NCI-H1092 (cell line): ENCODE results near the gene NUDT6.
A peak's percentile ranks its signal among the peaks of the same experiment; 100 is the strongest.
"Not testable (repeated sequence)": the region's sequence is repeated elsewhere in the genome, so short reads cannot be mapped to it uniquely, and the experiment has no call there.

Source experiments
- DNase-seq: peaks from one replicate; lab custom pipeline; 2025; lab: John Stamatoyannopoulos, UW

The NUDT6 gene

DNA sequence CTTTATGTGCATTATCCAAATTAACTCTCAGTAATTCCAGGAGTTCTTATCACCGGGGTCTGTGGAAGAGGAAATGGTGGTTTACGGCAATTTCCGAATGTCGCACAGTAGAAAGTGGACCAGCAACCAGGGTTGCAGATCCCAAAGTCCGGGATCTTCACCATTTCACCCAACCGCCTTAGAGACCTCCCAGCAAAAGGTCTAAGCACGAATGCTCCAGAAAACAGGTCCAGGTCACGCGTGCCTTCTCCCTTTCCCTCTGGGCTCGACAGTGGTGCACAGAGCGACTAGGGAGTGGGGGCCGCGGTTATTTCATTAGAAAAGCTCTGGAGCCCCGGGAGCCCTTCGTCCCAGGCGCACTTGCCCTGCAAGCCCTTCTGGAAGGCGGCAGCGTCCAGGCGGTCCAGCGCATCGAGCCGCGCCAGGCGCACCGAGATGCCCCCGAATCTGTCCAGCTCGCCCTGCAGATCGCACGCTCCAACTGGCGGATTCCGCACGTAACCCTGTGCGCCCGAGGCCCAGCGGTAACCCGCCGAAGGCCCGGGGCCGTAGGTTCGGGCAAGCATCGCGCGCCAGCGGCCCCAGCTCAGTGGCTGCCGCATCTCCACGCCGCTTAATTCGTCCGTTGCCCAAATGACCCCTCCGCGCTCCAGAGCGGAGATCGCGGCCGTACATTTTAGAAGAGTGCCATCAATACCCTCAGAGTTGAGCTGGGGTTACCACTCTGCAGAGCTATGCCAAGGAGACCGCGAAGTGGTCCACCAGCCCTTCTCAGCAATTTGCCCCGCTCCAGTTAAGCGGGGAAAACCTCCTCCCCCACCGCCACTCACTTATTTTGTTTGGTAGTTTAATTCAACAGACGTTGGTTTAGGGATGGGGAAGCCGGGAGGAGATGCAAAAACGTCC lies at the start of gene NUDT6:
Gene NUDT6, minus strand, starts transcription at position 627 of the 906 bp plus-strand sequence. Its CDS starts 25 bp downstream, at position 602.
- DNase-seq: peak; percentile 63

DNA sequence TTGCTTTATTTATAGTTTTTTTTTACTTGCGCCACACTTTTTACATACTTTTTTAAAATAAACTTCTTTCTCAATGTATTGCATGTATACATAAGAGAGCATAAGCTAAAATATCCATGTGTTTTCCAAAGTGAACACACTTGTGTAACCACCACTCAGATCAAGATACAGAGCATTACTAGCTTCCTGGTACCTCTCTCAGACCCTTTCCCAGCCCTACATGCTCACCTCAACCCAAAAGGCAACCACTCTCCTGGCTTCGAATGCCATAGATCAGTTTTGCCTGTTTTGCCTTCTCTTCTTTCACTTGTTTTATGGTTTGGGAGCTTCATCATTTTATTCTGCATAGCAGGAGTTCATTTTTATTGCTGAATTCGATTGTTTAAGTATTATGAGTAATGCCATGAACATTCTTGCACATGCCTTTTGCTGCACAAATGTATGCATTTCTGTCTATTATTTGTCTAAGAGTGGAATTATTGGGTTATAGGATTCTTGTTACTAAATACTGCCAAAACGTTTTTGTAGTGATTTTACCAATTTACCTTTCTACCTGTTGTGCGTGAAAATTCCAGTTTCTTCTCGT lies 45.9 kb upstream of the NUDT6 start:
- DNase-seq: no peak

GRCh38 chr4:122967231-122967630 lies 44.8 kb upstream of the NUDT6 start:
- DNase-seq: no peak

- no peak for DNase-seq
Observed at GRCh38 chr4:122966201-122966600, 43.8 kb upstream of the NUDT6 start.

DNA sequence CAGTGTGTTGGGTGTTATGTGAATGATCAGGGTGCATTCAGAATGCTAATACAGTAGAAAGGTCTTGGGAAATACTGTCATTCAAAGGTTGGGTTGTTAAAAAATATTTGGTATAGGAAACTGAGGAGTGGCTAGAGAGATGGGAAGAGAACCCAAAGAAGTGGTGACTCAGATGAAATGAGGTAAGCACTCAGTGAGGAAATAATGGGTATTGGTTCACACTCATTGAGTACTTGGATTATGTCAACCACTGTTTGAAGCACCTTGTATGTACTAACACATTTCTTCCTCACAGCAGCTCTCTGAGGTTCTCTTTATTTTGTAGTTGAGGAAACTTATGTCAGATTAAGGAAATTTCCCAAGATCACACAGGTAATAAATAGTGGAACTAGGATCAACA lies 40.8 kb upstream of the NUDT6 start:
- no peak for DNase-seq

DNA sequence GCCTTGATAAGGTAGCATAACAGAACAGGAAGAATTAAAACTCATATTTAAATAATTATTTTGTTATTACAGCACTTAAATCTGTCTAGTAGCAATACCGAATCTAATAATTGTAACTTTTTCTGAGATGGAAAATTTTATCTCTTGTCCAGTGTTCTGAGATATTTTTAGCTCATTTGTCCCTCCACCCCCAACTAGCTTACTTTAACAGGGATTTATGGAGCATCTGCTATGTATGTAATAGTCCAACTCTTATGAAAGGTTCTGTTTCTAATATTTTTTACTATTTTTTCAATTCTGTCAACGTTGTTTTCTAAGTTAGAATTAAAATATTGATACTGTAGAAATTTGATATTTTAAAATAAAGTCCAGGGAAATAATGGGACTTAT lies 38.2 kb upstream of the NUDT6 start:
- no peak for DNase-seq

- no peak for DNase-seq
Observed at GRCh38 chr4:122959981-122960610, 37.7 kb upstream of the NUDT6 start.

DNA sequence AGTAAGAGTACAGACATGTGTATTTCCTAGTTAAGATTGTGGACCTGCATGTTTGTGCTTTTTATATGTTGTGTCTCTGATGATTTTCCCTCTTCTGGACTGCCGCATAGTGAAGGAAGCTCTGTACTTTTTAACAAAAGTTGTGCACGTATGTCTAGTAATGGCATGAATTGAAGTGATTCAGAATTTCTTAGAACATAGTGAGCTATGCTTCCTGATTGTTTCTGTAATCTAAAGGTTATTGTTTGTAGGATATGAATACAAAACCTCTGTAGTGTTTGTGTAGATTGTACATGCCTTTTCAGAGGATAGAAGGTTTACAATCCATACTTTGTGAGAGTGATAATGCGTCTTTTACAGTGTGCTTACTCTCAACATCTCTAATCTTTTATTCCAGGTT lies 37.0 kb upstream of the NUDT6 start:
- no peak for DNase-seq

- no peak for DNase-seq
Observed at GRCh38 chr4:122958505-122958904, 36.1 kb upstream of the NUDT6 start.

- DNase-seq: no peak
Observed at GRCh38 chr4:122953924-122954323, 31.5 kb upstream of the NUDT6 start.

DNA sequence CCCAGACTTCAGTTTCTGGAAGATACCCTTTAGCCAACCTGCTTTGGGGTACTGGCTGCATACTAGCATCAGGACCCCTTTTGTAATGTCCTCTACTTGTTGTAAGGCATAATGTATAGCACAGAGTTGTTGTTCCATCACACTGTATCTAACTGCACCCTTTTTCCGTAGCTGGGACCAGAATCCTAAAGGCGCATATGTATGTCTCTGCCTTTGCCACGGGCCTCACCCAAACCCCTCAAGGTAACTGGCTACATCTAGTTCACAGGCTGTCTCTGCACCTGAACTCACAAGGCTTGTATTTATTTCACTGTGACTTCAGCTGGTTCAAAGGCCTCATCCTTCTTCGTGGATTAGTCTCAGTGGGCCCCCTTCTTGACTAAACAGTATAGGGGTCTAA lies 29.6 kb upstream of the NUDT6 start:
- DNase-seq: no peak

- no peak for DNase-seq
Observed at GRCh38 chr4:122948671-122949070, 26.3 kb upstream of the NUDT6 start.

DNA sequence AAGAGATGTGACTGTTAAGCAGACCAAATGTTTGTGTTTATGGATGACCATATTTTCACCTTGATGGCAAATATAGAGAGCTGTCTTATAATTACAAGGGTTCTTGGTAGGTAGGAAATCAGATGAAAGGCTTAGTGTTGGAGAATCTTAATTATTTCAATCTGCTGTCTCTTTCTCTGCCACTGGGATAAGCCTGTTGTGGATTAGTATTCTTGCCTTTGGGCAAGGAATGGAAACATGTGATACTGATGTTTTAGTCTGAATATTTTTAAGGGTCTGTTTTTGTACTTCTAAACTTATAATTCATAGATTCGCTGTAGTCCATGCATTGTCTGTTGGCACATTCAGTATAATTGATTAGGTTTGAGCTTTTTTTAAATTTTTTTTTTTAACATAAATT lies 23.7 kb upstream of the NUDT6 start:
- no peak for DNase-seq

DNA sequence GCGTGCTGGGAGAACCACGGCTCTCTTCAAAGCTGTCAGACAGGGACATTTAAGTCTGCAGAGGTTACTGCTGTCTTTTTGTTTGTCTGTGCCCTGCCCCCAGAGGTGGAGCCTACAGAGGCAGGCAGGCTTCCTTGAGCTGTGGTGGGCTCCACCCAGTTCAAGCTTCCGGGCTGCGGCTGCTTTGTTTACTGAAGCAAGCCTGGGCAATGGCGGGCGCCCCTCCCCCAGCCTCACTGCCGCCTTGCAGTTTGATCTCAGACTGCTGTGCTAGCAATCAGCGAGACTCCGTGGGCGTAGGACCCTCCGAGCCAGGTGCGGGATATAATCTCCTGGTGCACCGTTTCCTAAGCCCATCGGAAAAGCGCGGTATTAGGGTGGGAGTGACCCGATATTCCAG lies 22.7 kb upstream of the NUDT6 start:
- not testable (repeated sequence) for DNase-seq

- DNase-seq: no peak
Observed at GRCh38 chr4:122932763-122933162, 10.4 kb upstream of the NUDT6 start.

- no peak for DNase-seq
Observed at GRCh38 chr4:122930862-122931261, 8.5 kb upstream of the NUDT6 start.

DNA sequence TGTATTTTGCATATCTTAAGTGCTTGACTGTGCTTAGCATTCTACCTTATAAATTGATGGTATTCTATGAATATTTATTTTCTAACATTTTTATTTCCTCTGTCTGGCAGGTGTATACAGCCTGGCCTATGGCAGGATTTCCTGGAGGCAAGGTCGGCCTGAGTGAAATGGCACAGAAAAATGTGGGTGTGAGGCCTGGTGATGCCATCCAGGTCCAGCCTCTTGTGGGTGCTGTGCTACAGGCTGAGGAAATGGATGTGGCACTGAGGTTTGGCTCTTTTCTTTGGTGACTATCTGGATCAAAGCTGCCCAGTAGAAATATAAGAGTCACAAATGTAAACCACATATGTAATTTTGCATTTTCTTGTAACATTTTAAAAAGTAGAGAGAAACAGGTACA lies 6.5 kb upstream of the NUDT6 start:
- no peak for DNase-seq

DNA sequence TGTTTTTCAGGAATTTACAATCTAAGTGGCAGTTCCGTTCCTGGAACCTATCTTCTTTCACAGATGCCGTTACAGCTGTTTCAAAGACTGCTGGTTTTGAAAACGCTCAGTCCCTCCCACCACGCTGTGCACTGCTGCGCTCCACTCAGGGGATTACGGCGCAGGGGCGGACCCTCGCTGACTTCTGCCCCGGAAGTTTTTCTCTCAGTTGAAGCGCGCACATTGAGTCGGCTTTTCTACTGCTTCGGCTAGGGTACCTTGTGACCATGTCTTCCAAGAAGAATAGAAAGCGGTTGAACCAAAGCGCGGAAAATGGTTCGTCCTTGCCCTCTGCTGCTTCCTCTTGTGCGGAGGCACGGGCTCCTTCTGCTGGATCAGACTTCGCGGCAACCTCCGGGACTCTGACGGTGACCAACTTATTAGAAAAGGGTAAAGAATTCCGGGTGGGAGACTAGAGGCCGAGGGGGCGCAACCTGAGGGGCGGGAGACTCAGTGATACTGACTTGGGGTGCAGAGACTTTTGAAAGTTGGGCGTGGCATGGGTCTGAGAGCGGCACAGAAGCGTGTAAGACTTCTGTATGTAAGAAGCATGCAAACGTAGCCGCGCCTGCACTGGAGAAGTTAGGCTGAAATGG lies 597 bp upstream of the NUDT6 start:
- peak; percentile 67 for DNase-seq

DNA sequence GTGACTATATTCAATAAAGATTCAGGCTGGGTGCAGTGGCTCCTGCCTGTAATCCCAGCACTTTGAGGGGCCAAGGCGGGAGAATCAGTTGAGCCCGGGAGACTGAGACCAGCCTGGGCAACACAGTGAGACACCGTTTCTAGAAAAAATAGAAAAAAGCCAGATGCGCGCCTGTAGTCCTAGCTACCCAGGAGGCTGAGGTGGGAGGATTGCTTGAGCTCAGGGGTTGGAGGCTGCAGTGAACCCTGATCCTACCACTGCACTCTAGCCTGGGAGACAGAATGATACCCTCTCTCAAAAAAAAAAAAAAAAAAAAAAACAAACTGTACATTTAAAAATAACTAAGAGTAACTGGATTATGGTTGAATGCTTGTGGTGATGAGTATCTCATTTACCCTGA lies 1.1 kb downstream of the NUDT6 start:
- DNase-seq: no peak

DNA sequence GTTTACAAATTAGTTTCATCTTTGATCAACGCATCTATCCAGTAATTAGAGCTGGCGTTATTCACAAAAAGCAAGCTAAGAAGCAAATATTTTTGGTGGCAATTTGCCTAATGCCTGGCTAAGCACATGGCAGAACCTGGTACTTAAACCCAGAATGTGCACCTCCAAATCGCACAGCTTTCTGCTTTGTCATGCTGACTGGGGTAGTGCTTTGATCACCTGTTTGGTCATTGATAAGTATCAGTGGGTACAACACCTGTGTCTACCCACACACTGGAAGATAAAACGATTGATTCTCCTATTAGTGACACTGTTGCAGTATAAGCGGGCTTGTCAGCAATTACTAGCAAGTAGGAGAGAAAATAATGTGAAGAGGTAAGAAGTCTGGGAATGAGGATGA lies 1.9 kb downstream of the NUDT6 start:
- no peak for DNase-seq

DNA sequence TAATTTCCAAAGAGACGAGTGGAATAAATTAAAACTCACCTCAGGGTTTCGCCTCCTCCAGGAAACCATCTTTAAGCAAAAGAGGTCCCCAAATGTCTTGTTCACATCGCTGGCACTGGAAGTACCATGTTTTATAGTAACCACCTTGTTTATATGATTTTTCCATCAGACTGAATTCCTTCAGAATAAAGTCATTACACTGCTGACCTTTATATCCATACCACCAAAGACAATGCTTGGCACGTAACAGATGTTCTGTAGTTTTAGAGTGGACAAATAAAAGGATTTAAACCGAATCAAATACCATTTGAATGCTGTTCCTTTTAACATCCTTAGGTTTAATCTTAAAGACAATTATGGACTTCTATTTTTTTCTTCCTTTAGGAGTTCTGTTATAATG lies 4.7 kb downstream of the NUDT6 start:
- DNase-seq: no peak

DNA sequence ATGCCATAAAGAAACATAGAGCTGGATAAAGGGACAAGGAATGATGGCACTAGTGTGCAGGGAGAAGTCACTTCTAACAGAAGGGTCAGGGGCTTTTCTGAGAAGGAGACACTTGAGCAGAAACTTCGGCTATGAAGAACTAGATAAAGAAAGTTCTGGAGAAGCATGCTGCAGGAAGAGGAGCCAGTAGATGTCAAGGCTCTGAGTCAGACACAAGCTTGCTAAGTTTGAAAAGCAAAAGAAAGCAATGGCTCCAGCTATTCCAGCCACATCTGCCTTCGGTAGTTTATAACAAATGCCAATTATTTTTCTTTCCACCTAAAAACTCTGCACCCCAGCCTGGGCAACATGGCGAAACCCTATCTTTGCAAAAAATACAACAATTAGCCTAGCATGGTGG lies 7.5 kb downstream of the NUDT6 start:
- DNase-seq: no peak
